ENCODE data around the gene SPTBN4.
"Not testable (repeated sequence)": the region's sequence is repeated elsewhere in the genome, so short reads cannot be mapped to it uniquely, and the experiment has no call there.

SPTBN4 gene

DNA sequence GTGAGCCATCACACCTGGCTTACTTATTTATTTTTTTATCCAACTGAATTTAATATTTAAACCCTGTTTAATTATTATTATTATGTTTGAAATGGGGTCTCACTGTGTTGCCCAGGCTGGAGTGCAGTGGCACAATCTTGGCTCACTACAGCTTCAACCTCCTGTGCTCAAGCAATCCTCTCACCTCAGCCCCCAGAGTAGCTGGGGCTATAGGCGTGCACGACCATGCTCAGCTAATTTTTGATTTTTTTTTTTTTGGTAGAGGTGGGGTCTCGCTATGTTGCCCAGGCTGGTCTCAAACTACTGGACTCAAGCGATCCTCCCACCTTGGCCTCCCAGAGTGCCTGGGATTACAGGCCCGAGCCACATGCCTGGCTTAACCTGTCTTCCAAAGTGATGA, 32.5 kb downstream of the SPTBN4 start:
- Histone ChIP-seq H3K4me3 (ENCODE audit: low read depth, low read length) (no peak overlapping the region), H3K9ac (ENCODE audit: low read depth, low read length) (no peak overlapping the region), H3K27ac (ENCODE audit: low read depth, low read length) (no peak overlapping the region), H3K27me3 (ENCODE audit: control insufficient read depth, insufficient read depth, low read length) (peaks cover under 1% of the 10 kb centered on the region), H3K36me3 (ENCODE audit: control insufficient read depth, insufficient read depth, low read length) (no peaks in the 10 kb centered on the region), H3K4me1 (ENCODE audit: control insufficient read depth, insufficient read depth, low read length) (no peaks in the 10 kb centered on the region), H3K9me3 (ENCODE audit: control insufficient read depth, insufficient read depth, low read length) (no peaks in the 10 kb centered on the region)

DNA sequence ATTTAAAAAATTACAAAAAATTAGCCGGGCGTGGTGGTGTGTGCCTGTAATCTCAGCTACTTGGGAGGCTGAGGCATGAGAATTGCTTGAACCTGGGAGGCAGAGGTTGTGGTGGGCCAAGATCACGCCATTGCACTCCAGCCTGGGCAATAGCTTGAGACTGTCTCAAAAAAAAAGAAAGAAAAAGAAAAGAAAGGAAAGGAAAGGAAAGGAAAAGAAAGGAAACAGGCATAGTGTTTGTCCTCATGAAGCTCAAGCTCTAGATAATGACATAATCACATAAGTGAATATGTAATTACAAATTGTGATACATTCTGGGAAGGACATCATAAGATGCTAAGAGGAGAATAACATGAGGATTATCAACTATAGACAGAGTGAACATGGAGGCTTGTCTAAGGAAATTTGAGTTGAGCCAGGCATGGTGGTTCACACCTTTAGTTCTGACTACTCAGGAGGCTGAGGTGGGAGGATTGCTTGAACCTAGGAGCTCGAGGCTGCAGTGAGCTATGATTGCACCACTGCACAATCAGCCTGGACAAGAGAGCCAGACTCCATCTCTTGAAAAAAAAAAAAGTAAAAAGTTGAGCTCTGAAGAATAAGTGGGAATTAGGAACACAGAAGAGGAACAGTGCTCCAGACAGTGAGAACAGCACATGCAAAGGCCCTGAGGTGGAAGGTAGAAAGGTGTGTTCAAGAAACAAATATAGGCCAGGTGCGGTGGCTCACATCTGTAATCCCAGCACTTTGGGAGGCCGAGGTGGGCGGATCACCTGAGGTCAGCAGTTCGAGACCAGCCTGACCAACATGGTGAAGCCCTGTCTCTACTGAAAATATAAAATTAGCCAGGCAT, 34.1 kb downstream of the SPTBN4 start:
- H3K9me3 ChIP-seq (ENCODE audit: control insufficient read depth, insufficient read depth, low read length); H3K4me3 ChIP-seq (ENCODE audit: low read depth, low read length); H3K4me1 ChIP-seq (ENCODE audit: control insufficient read depth, insufficient read depth, low read length); H3K27me3 ChIP-seq (ENCODE audit: control insufficient read depth, insufficient read depth, low read length); H3K9ac ChIP-seq (ENCODE audit: low read depth, low read length); H3K36me3 ChIP-seq (ENCODE audit: control insufficient read depth, insufficient read depth, low read length); H3K27ac ChIP-seq (ENCODE audit: low read depth, low read length): not testable (repeated sequence)

DNA sequence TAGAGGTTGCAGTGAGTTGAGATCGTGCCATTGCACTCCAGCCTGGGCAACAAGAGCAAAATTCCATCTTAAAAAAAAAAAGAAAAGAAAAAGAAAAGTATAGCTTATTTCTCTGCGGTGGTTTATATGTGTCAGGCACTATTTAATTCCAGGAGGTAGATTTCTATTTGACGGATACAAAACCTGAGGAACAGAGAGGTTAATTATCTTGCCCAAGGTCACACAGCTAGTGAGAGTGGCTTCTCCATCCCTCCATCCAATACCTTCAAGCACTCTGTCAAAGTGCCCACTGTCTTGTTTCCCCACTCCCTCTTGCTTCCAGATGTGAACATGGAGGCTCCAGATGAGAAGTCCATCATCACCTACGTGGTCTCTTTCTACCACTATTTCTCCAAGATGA, 34.8 kb downstream of the SPTBN4 start:
- Histone ChIP-seq H3K27ac (ENCODE audit: low read depth, low read length) (no peak overlapping the region), H3K4me1 (ENCODE audit: control insufficient read depth, insufficient read depth, low read length) (no peaks in the 10 kb centered on the region), H3K36me3 (ENCODE audit: control insufficient read depth, insufficient read depth, low read length) (no peaks in the 10 kb centered on the region), H3K9ac (ENCODE audit: low read depth, low read length) (no peak overlapping the region), H3K9me3 (ENCODE audit: control insufficient read depth, insufficient read depth, low read length) (no peaks in the 10 kb centered on the region), H3K27me3 (ENCODE audit: control insufficient read depth, insufficient read depth, low read length) (no peaks in the 10 kb centered on the region; the same call in 1 of the 2 replicates), H3K4me3 (ENCODE audit: low read depth, low read length) (no peak overlapping the region)

DNA sequence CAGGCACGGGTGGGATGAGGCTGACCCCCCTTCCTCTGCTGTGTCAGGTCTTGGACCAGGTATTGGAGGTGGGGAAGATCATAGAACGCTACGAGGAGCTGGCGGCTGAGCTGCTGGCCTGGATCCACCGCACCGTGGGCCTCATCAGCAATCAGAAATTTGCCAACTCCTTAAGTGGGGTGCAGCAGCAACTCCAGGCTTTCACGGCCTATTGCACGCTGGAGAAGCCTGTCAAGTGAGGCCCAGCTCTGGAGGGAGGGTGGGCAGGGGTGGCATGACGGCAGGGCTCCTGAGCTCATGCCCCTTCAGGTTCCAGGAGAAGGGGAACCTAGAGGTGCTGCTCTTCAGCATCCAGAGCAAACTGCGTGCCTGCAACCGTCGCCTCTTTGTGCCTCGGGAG, 35.3 kb downstream of the SPTBN4 start:
- Histone ChIP-seq H3K9ac (ENCODE audit: low read depth, low read length) (no peak overlapping the region), H3K27ac (ENCODE audit: low read depth, low read length) (no peak overlapping the region), H3K9me3 (ENCODE audit: control insufficient read depth, insufficient read depth, low read length) (no peaks in the 10 kb centered on the region)

DNA sequence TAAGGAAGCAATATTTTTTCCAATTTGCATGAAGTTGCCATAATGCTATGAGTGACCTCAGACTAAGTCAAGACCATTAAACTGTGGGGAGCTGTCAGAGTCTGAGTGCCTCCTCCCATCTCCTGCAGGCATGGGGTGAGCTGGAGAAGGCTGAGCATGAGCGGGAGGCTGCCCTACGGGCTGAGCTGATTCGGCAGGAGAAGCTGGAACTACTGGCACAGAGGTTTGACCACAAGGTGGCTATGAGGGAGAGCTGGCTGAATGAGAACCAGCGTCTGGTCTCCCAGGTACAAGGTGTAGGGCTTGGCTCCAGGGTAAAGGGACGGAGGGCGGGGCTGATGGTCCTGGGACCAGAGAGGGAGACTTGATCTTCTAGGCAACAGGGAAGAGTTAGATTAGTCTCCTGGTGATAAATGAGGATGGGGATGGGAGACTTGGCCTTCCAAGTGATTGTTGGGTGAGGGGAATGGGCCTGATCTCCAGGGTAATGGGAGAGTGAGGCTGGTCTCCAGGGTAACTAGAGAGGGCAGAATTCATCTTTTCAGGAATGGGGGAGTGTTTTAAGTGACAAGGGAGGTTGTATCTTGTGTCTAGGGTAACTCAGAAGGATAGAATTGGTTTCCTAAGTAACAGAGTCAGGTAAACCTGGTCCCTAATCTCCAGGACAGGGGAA, 36.0 kb downstream of the SPTBN4 start:
- Histone ChIP-seq H3K4me1 (ENCODE audit: control insufficient read depth, insufficient read depth, low read length) (no peaks in the 10 kb centered on the region), H3K4me3 (ENCODE audit: low read depth, low read length) (no peak overlapping the region), H3K36me3 (ENCODE audit: control insufficient read depth, insufficient read depth, low read length) (no peaks in the 10 kb centered on the region), H3K9ac (ENCODE audit: low read depth, low read length) (no peak overlapping the region), H3K27ac (ENCODE audit: low read depth, low read length) (no peak overlapping the region), H3K9me3 (ENCODE audit: control insufficient read depth, insufficient read depth, low read length) (no peaks in the 10 kb centered on the region), H3K27me3 (ENCODE audit: control insufficient read depth, insufficient read depth, low read length) (no peaks in the 10 kb centered on the region; the same call in 1 of the 2 replicates)

More for the DNA sequence above, 35.3 kb downstream of the SPTBN4 start:
- Histone ChIP-seq H3K36me3 (ENCODE audit: control insufficient read depth, insufficient read depth, low read length) (no peaks in the 10 kb centered on the region), H3K4me1 (ENCODE audit: control insufficient read depth, insufficient read depth, low read length) (no peaks in the 10 kb centered on the region), H3K27me3 (ENCODE audit: control insufficient read depth, insufficient read depth, low read length) (no peaks in the 10 kb centered on the region; the same call in 1 of the 2 replicates), H3K4me3 (ENCODE audit: low read depth, low read length) (no peak overlapping the region)

DNA sequence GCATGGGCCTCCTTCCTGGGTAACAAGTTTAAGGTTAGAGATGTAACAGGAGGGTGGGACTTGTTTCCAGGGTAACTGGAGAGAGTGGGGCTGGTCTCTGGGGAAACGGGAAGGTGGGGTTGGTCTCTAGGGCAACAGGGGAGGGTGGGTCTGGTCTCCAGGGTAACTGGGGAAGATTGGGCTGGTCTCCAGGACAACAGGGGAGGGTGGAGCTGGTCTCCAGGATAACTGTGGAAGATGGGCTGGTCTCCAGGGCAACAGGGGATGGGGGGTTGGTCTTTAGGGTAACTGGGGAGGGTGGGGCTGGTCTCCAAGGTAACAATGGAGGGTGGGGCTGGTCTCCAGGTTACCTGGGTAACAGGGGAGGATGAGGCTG, 36.5 kb downstream of the SPTBN4 start:
- Histone ChIP-seq H3K27ac (ENCODE audit: low read depth, low read length) (no peak overlapping the region), H3K36me3 (ENCODE audit: control insufficient read depth, insufficient read depth, low read length) (no peaks in the 10 kb centered on the region), H3K4me1 (ENCODE audit: control insufficient read depth, insufficient read depth, low read length) (no peaks in the 10 kb centered on the region), H3K27me3 (ENCODE audit: control insufficient read depth, insufficient read depth, low read length) (no peaks in the 10 kb centered on the region; the same call in 1 of the 2 replicates), H3K4me3 (ENCODE audit: low read depth, low read length) (no peak overlapping the region), H3K9me3 (ENCODE audit: control insufficient read depth, insufficient read depth, low read length) (no peaks in the 10 kb centered on the region), H3K9ac (ENCODE audit: low read depth, low read length) (no peak overlapping the region)

DNA sequence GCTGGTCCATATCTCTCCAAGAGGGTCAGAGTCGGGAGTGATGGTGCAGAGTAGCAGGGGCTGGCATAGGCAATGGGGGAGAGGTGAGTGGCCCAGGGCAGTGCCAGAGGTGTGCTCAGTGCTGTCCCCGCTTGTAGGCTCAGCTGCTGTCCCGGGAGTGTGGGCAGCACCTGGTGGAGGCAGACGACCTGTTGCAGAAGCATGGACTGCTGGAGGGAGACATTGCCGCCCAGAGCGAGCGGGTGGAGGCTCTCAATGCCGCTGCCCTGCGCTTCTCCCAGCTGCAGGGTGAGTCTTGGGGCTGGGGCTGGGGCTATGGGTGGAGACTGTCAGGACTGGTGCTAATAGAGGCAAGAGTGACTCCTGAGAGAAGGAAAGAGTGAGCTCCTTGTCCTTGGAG, 39.3 kb downstream of the SPTBN4 start:
- Histone ChIP-seq H3K36me3 (ENCODE audit: control insufficient read depth, insufficient read depth, low read length) (no peaks in the 10 kb centered on the region), H3K4me1 (ENCODE audit: control insufficient read depth, insufficient read depth, low read length) (no peaks in the 10 kb centered on the region), H3K27ac (ENCODE audit: low read depth, low read length) (no peak overlapping the region), H3K9me3 (ENCODE audit: control insufficient read depth, insufficient read depth, low read length) (no peaks in the 10 kb centered on the region), H3K4me3 (ENCODE audit: low read depth, low read length) (no peak overlapping the region), H3K27me3 (ENCODE audit: control insufficient read depth, insufficient read depth, low read length) (peaks cover 16% of the 10 kb centered on the region), H3K9ac (ENCODE audit: low read depth, low read length) (no peak overlapping the region)

DNA sequence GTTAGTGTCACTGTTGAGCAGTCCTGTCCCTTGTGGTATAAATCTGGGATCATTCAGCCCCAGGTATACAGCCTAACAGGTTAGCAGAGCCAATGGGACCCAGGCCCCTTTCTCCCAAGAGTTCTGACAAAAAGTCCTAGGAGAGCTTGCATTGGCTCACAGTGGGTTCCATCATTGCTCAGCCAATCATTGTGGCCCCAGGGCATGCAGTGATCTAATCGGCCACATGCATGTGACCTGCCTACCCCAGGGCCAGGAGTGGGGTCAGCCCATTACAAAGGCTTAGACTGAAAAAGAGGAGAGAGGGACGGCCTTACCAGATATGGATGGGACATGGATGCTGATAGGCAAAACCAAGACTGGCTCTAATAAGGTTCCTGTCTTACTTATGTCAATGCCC, 41.1 kb downstream of the SPTBN4 start:
- Histone ChIP-seq H3K9me3 (ENCODE audit: control insufficient read depth, insufficient read depth, low read length) (0 out of 2 replicates have a peak, but pooled peaks cover 3% of the 10 kb centered on the region), H3K9ac (ENCODE audit: low read depth, low read length) (no peak overlapping the region), H3K36me3 (ENCODE audit: control insufficient read depth, insufficient read depth, low read length) (no peaks in the 10 kb centered on the region), H3K27me3 (ENCODE audit: control insufficient read depth, insufficient read depth, low read length) (peaks cover 34% of the 10 kb centered on the region), H3K4me3 (ENCODE audit: low read depth, low read length) (no peak overlapping the region), H3K27ac (ENCODE audit: low read depth, low read length) (no peak overlapping the region), H3K4me1 (ENCODE audit: control insufficient read depth, insufficient read depth, low read length) (no peaks in the 10 kb centered on the region)

DNA sequence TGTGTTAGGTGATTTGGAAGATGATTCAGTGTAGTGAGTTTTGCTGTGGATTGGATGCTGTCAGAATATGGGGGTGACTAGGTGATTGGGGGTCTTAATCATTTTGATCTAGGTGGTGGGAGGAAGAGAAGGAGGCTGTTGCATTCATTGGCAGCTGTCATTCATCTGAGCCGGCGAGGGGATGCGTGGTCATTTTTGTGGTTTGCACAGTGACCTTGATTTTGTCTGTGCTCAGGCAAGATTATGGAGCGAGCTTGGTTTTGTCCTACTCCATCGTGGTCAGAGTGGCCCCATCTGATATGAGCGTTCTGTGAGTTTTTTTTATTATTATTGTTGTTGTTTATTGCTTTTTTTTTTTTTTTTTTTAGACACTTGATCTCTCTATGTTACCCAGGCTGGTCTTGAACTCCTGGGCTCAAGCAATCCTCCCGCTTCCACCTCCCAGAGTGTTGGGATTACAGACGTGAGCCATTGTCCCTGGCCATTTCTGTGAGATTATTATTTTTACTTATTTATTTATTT, 42.0 kb downstream of the SPTBN4 start:
- H3K27me3 ChIP-seq (ENCODE audit: control insufficient read depth, insufficient read depth, low read length) = peaks cover 43% of the 10 kb centered on the region
- no peak overlapping the region for H3K9ac ChIP-seq (ENCODE audit: low read depth, low read length)
- no peak overlapping the region for H3K4me3 ChIP-seq (ENCODE audit: low read depth, low read length)
- no peaks in the 10 kb centered on the region for H3K4me1 ChIP-seq (ENCODE audit: control insufficient read depth, insufficient read depth, low read length)
- no peak overlapping the region for H3K27ac ChIP-seq (ENCODE audit: low read depth, low read length)
- H3K36me3 ChIP-seq (ENCODE audit: control insufficient read depth, insufficient read depth, low read length) = no peaks in the 10 kb centered on the region
- H3K9me3 ChIP-seq (ENCODE audit: control insufficient read depth, insufficient read depth, low read length) = peaks cover 9% of the 10 kb centered on the region; the same call in 1 of the 2 replicates

DNA sequence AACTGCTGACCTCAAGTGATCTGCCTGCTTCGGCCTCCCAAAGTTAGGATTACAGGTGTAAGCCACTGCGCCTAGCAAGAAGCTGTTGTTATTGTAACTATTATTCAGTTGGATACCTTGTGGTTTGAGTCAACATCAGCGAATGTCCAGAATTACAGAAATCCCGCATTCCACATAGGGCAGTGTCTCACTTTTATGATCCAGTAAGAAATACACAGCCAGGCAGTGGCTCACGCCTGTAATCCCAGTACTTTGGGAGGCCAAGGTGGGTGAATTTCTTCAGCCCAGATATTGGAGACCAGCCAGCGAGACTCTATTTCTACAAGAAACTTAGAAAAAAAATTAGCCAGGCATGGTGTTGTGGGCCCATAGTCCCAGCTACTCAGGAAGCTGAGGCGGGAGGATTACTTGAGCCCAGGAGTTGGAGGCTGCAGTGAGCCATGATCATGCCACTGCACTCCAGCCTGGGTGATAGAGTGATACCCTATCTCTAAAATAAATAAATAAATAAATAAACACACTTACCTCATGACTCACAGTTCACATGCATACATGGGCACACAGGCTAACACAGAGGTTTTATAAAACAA, 43.8 kb downstream of the SPTBN4 start:
- H3K4me3 ChIP-seq (ENCODE audit: low read depth, low read length) = no peak overlapping the region
- H3K9me3 ChIP-seq (ENCODE audit: control insufficient read depth, insufficient read depth, low read length) = peaks cover 10% of the 10 kb centered on the region; the same call in 1 of the 2 replicates
- H3K27me3 ChIP-seq (ENCODE audit: control insufficient read depth, insufficient read depth, low read length) = peaks cover 61% of the 10 kb centered on the region
- no peak overlapping the region for H3K27ac ChIP-seq (ENCODE audit: low read depth, low read length)
- H3K36me3 ChIP-seq (ENCODE audit: control insufficient read depth, insufficient read depth, low read length) = no peaks in the 10 kb centered on the region
- no peaks in the 10 kb centered on the region for H3K4me1 ChIP-seq (ENCODE audit: control insufficient read depth, insufficient read depth, low read length)
- H3K9ac ChIP-seq (ENCODE audit: low read depth, low read length) = no peak overlapping the region

DNA sequence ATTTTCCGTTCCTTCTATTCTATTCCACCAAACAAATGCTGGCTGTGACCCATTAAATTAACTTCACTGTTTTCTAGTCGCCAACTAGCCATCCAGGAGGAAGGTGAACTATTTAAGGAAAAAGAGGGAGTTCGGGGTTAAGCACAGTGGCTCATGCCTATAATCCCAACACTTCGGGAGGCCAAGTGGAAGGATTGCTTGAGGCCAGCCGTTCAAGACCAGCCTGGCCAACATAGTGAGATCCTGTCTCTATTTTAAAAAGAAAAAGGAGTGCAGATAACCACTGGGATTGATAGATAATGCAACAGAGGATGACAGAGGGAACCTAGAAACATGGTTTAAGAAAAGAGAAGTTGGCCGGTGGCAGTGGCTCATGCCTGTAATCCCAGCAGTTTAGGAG, 44.7 kb downstream of the SPTBN4 start:
- no peak overlapping the region for H3K9ac ChIP-seq (ENCODE audit: low read depth, low read length)
- no peak overlapping the region for H3K4me3 ChIP-seq (ENCODE audit: low read depth, low read length)
- no peaks in the 10 kb centered on the region for H3K4me1 ChIP-seq (ENCODE audit: control insufficient read depth, insufficient read depth, low read length)
- H3K27me3 ChIP-seq (ENCODE audit: control insufficient read depth, insufficient read depth, low read length) = peaks cover 62% of the 10 kb centered on the region
- H3K9me3 ChIP-seq (ENCODE audit: control insufficient read depth, insufficient read depth, low read length) = peaks cover 10% of the 10 kb centered on the region; the same call in 1 of the 2 replicates
- no peak overlapping the region for H3K27ac ChIP-seq (ENCODE audit: low read depth, low read length)
- H3K36me3 ChIP-seq (ENCODE audit: control insufficient read depth, insufficient read depth, low read length) = no peaks in the 10 kb centered on the region
